Measurements from ENCODE around the gene SAA2.
"Not testable (repeated sequence)": the region's sequence is repeated elsewhere in the genome, so short reads cannot be mapped to it uniquely, and the experiment has no call there.

SAA2 gene

DNA sequence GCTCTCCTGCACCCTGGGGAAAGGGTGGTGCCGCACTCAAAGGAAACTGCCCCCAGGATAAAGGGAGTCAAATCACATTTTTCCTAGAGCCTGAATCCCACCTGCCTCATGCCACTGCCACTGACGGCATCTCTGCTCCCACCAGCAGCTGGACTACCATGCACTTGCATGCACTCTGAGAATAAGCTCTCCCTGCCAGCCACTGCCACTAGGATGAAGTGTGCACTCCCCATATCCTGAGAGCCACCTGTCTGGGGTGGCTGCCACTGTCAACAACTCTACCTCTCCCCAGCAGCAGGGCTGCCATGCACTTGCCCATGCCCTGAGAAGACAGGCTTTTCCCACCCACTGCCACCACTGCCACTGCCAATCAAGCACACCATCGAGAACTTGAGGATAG is 44.2 kb downstream of the SAA2 start:
- no peaks in the 10 kb centered on the region for H3K4me1 ChIP-seq (ENCODE audit: insufficient read depth, low read length)
- H3K4me3 ChIP-seq (ENCODE audit: low read length) = no peak overlapping the region
- no peaks in the 10 kb centered on the region for H3K9me3 ChIP-seq (ENCODE audit: low read length)
- no peaks in the 10 kb centered on the region for H3K36me3 ChIP-seq (ENCODE audit: insufficient read depth, low read length)
- no peaks in the 10 kb centered on the region for H3K27me3 ChIP-seq (ENCODE audit: insufficient read depth, low read length)
- H2AFZ ChIP-seq (ENCODE audit: low read depth, low read length) = no peak overlapping the region

DNA sequence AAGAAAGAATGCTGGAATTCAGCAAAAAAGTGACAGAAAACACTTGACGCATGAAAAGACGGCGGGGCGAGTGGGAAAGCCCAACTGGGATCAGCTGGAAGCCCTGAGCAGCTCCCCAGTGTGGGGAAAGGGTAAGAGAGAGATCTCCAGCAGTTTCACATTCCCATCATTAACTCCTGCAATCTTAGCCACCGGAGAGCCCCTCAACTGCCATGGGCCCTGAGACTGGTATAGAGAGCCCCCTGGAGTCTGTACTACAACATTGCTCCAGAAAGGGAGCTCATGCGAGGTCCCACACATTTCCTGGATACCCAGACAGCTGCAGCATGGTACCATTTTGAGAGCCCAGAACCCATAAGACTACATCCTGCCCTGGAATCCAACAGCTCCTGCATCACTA is 44.7 kb downstream of the SAA2 start:
- Histone ChIP-seq H3K36me3 (ENCODE audit: insufficient read depth, low read length) (no peaks in the 10 kb centered on the region), H3K4me1 (ENCODE audit: insufficient read depth, low read length) (no peaks in the 10 kb centered on the region), H2AFZ (ENCODE audit: low read depth, low read length) (no peak overlapping the region), H3K27me3 (ENCODE audit: insufficient read depth, low read length) (no peaks in the 10 kb centered on the region), H3K4me3 (ENCODE audit: low read length) (no peak overlapping the region), H3K9me3 (ENCODE audit: low read length) (no peaks in the 10 kb centered on the region)

DNA sequence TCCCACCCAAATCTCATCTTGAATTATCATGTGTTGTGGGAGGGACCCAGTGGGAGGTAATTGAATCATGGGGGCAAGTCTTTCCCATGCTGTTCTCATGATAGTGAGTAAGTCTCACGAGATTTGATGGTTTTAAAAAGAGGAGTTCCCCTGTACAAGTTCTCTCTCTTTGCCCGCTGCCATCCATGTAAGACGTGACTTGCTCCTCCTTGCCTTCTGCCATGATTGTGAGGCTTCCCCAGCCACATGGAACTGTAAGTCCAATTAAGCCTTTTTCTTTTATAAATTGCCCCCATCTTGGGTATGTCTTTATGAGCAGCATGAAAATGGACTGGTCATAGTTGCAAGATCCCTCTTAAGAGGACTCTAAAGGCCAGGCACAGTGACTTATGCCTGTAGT is 50.7 kb downstream of the SAA2 start:
- not testable (repeated sequence) for H3K9me3 ChIP-seq (ENCODE audit: low read length); H3K4me3 ChIP-seq (ENCODE audit: low read length); H3K36me3 ChIP-seq (ENCODE audit: insufficient read depth, low read length); H2AFZ ChIP-seq (ENCODE audit: low read depth, low read length); H3K4me1 ChIP-seq (ENCODE audit: insufficient read depth, low read length); H3K27me3 ChIP-seq (ENCODE audit: insufficient read depth, low read length)

DNA sequence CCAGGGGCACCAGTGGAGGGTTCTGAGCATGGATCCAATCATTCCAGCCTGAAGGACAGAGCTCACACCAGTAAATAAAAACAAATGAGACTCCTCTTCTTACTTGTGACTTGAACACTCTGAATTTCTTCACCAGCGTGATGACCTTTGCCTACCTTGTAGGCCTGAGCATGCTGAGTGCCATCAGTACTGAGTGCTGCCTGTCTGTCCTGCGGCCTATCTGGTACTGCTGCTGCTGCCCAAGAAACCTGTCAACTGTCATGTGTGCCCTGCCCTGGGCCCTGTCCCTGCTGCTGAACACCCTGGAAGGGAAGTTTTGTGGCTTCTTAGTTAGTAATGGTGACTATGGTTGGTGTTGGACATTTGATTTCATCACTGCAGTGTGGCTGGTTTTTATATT is 51.9 kb downstream of the SAA2 start:
- Histone ChIP-seq H3K4me1 (ENCODE audit: insufficient read depth, low read length) (no peaks in the 10 kb centered on the region), H3K36me3 (ENCODE audit: insufficient read depth, low read length) (no peaks in the 10 kb centered on the region), H3K27me3 (ENCODE audit: insufficient read depth, low read length) (peaks cover 8% of the 10 kb centered on the region), H3K4me3 (ENCODE audit: low read length) (no peak overlapping the region), H3K9me3 (ENCODE audit: low read length) (no peaks in the 10 kb centered on the region), H2AFZ (ENCODE audit: low read depth, low read length) (no peak overlapping the region)

Measured in neuron (in vitro differentiated cells).